Measurements from ENCODE around the gene PRR7.

DNA sequence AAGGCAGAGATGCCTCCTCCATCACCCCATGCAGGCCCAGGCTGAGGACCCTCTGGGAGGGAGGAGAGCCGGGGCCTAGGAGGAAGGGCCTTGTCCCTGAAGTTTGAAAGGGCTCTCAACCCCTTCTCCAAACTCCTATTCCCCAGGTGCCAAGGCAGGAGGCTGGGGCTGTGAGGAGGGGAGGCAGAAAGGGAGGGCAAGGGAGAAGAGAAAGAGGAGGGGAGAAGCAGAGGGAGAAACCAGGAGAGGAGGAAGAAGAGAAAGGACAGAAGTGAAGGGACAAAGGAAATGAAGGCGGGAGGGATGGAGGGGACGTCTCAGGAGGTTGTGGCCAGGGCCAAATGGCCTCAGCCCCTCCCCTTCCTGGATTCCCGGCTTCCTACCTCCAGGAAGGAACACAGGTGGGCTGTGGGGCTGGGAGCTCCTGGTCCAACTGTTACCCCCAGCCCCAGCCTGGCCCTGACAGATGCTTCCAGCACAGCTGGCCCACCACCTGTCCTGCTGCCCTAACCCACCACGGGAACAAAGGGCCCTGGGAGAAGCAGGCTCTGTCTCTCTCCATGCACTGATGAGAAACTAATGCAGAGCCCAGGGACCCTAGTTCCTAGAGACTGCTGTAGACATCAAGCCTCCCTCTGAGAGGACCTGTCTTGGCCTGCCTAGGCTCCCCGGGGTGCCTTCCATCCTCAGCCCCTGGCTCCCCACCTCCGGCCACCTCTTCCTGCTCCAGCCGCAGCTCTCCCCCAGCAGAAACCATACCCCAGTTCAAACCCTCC lies 23.3 kb downstream of the PRR7 start:
- TF ChIP-seq, protein P1, sequence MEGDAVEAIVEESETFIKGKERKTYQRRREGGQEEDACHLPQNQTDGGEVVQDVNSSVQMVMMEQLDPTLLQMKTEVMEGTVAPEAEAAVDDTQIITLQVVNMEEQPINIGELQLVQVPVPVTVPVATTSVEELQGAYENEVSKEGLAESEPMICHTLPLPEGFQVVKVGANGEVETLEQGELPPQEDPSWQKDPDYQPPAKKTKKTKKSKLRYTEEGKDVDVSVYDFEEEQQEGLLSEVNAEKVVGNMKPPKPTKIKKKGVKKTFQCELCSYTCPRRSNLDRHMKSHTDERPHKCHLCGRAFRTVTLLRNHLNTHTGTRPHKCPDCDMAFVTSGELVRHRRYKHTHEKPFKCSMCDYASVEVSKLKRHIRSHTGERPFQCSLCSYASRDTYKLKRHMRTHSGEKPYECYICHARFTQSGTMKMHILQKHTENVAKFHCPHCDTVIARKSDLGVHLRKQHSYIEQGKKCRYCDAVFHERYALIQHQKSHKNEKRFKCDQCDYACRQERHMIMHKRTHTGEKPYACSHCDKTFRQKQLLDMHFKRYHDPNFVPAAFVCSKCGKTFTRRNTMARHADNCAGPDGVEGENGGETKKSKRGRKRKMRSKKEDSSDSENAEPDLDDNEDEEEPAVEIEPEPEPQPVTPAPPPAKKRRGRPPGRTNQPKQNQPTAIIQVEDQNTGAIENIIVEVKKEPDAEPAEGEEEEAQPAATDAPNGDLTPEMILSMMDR (IDR thresholded peaks at IDR 0.05), result no peak
- no peak for TF ChIP-seq POLR2AphosphoS5 (IDR thresholded peaks at IDR 0.05; ENCODE audit: insufficient read depth in 1 of 2, low read depth in 1 of 2)
- TF ChIP-seq POLR2A (IDR thresholded peaks at IDR 0.05), result no peak
